GM18511 (cell line): ENCODE measurements around the gene CSNK1D.

Experiments
- ATAC-seq: cut with Tn5 transposase; IDR thresholded peaks from one replicate; pipeline ENCODE4 v1.9.1; 2021; ENCODE audit warnings: mild to moderate bottlenecking, moderate library complexity; ENCODE audit not compliant: unreplicated experiment

CSNK1D gene

GRCh38 chr17:82273327-82274133, at the start of gene CSNK1D:
CSNK1D (minus strand) TSS chr17:82273700; CDS start chr17:82273381, 319 bp downstream.
- ATAC-seq, result peak; percentile 86

GRCh38 chr17:82322526-82323453, 49.3 kb upstream of the CSNK1D start:
- no peak for ATAC-seq

GRCh38 chr17:82321947-82322466, 48.5 kb upstream of the CSNK1D start:
- ATAC-seq, result no peak

GRCh38 chr17:82320956-82321927, 47.7 kb upstream of the CSNK1D start:
- no peak for ATAC-seq

- ATAC-seq, result no peak
Observed at GRCh38 chr17:82320140-82320840, 46.8 kb upstream of the CSNK1D start.

- no peak for ATAC-seq
Observed at GRCh38 chr17:82319619-82320062, 46.1 kb upstream of the CSNK1D start.

GRCh38 chr17:82318772-82319606, 45.5 kb upstream of the CSNK1D start:
- ATAC-seq, result no peak

GRCh38 chr17:82318169-82318498, 44.6 kb upstream of the CSNK1D start:
- ATAC-seq, result no peak

GRCh38 chr17:82317394-82318168, 44.1 kb upstream of the CSNK1D start, which contains the start of gene CD7:
CD7 (minus strand) TSS chr17:82317608; CDS start chr17:82317495, 113 bp downstream.
- ATAC-seq, result no peak

GRCh38 chr17:82316651-82317393, 43.3 kb upstream of the CSNK1D start:
- no peak for ATAC-seq

- ATAC-seq, result no peak
Observed at GRCh38 chr17:82315703-82316358, 42.3 kb upstream of the CSNK1D start.

- no peak for ATAC-seq
Observed at GRCh38 chr17:82314727-82315605, 41.5 kb upstream of the CSNK1D start.

- ATAC-seq, result no peak
Observed at GRCh38 chr17:82314012-82314726, 40.7 kb upstream of the CSNK1D start.

GRCh38 chr17:82313195-82314011, 39.9 kb upstream of the CSNK1D start:
- ATAC-seq, result no peak
